Kidney epithelial cell (primary cell): ENCODE results near the gene LHPP. TPM values are rescaled to one million over a fixed set of nuclear protein-coding genes. Genes with fewer than 3 reads are reported as not detected.

Source experiments
- DNase-seq: peaks from one replicate; pipeline ENCODE4 v3.0.0-alpha.2; 2010; ENCODE audit warnings: low read depth
- H3K27me3 ChIP-seq: 2 replicates; pipeline ENCODE4 v1.6.0; 2011; ENCODE audit warnings: low read length; ENCODE audit not compliant: control insufficient read depth, insufficient read depth
- H3K36me3 ChIP-seq: 2 replicates; pipeline ENCODE4 v1.5.1; 2011; ENCODE audit warnings: low read length; ENCODE audit not compliant: control insufficient read depth, insufficient read depth
- H3K4me3 ChIP-seq: 2 replicates; pipeline ENCODE4 v1.5.1; 2011; ENCODE audit warnings: low read depth, mild to moderate bottlenecking, control low read depth, low read length
- total RNA-seq: library from RNA; depleted of rRNA; stranded (reverse); fragments of >200 nt; gene quantifications from 2 replicates; pipeline ENCODE4 v1.2.3, GENCODE V29; 2015
- TF ChIP-seq, protein P1 (sequence below): IDR thresholded peaks from 2 replicates; pipeline ENCODE4 v1.5.1; 2011; ENCODE audit warnings: mild to moderate bottlenecking, moderate library complexity, low read length, control low read depth, inconsistent platforms; ENCODE audit not compliant: insufficient read depth, poor library complexity, severe bottlenecking

LHPP gene
- total RNA-seq, 1 donor from 2014 or later: 6.3 TPM

DNA sequence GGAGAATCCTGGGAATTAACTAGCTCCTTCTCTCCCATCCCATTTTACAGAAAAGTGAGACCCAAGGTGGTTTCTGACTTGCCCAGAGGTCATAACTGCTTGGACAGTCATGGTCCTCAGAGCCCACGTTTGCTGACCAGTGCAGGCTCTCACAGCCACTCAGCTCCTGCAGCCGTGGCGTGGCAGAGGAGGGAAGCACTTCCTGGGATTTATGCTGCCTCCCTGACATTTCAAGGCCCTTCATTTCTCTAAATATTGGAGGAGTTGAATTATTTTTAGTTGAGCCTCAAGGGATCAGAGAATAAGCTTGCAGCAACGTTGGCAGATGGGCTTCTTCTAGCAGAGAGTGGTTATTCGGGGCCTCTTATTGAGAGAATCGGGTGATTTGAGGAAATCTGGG is 77.1 kb downstream of the LHPP start:
- no peak for DNase-seq
- no peaks in the 10 kb centered on the region for H3K36me3 ChIP-seq
- TF ChIP-seq, protein P1, sequence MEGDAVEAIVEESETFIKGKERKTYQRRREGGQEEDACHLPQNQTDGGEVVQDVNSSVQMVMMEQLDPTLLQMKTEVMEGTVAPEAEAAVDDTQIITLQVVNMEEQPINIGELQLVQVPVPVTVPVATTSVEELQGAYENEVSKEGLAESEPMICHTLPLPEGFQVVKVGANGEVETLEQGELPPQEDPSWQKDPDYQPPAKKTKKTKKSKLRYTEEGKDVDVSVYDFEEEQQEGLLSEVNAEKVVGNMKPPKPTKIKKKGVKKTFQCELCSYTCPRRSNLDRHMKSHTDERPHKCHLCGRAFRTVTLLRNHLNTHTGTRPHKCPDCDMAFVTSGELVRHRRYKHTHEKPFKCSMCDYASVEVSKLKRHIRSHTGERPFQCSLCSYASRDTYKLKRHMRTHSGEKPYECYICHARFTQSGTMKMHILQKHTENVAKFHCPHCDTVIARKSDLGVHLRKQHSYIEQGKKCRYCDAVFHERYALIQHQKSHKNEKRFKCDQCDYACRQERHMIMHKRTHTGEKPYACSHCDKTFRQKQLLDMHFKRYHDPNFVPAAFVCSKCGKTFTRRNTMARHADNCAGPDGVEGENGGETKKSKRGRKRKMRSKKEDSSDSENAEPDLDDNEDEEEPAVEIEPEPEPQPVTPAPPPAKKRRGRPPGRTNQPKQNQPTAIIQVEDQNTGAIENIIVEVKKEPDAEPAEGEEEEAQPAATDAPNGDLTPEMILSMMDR: no peak
- peaks cover 5% of the 10 kb centered on the region for H3K27me3 ChIP-seq
- no peak overlapping the region for H3K4me3 ChIP-seq

DNA sequence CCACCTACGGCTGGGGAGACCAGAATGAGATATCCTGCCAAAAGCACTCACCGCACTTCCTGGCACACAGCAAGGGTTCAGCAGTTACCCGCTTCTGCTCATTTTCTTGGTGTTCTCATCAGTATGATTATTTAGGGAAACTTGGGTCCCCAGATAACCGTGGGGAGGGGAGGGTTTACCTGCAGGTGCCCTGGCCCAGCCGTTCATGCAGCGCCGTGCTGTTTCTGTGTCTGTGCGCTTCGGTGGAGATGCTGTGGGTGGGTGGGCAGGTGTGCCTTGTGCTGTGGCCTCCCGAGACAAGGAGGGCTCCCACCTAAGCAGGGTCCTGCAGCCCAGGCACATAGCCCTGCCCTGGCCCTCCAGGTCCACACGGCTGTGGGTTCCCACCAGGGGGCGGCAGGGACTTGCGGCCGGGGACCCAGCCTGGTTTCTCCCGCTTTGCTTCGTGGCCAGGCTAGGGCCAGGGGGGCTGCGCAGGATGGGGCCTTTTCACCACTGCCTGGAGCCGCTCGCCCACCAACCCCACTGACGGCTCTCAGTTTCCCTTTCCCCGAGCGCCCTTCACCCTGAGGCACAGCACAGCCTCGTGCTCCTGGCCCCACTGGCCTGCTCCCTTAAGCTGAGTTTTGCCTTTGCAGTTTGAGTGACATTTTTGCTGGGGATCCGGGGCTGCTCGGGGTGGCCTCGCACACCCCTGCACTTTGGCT is 78.5 kb downstream of the LHPP start:
- Histone ChIP-seq H3K27me3 (peaks cover 5% of the 10 kb centered on the region), H3K4me3 (no peak overlapping the region), H3K36me3 (no peaks in the 10 kb centered on the region)
- DNase-seq: no peak
- TF ChIP-seq, protein P1: peak; percentile 86

DNA sequence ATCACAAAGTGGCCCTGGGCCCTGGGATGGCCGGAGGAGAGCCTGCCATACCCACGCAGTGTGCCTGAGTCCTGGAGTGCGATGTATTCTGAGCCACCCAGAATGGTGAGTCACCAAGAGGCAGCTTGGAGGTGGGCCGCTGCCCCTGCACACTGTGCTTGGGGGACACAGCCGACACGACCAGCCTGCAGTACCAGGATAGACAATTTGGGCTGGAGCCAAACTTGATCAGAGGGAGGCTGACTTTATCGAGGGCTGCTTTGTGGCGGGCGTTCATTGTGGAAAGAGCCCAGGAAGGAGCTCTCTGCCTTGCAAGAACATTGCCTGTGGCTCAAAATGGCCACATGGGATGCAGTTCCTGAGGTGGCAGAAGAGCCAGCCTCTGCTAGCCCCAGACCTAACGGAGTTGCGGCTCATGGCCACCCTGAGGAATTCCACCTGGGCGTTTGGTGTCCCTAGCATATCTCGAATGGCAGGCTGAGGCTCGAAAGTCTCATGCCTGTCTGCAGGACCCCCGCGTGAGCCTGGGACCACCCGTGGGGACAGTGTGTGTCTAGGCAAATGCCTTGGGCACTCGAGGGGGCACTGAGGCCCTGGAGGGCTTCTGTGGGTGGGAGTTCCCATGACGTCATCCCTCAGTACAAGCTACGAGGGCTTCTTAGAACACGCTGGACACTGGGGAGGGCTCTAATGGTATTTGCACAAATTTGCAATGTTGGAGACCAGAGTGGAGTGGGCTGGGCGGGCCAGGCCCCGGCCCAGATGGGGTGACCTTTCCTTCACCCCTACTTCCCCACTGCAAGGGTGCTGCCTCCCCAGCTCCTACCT is 79.7 kb downstream of the LHPP start:
- peaks cover 5% of the 10 kb centered on the region for H3K27me3 ChIP-seq
- no peak overlapping the region for H3K4me3 ChIP-seq
- DNase-seq: no peak
- H3K36me3 ChIP-seq: no peaks in the 10 kb centered on the region
- TF ChIP-seq, protein P1: no peak

DNA sequence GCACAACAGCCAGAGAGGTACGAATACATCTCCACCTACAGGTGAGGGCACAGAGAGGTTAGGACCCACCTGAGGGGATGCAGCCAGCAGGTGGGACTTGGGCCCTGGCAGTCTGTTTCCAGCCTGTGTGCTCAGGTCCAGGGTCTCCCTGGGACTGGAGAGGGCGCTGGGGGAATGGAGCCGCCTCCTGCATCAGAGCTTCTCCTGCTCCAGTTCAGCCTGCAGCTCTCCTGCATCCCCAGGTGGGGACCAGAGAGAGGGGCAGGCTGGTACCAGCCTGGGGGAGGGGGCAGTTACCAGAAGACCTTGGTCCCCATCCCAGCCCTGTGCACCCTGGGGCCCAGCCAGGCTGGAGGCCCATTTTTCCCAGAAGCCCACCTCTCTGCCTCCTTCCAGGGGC is 80.7 kb downstream of the LHPP start:
- TF ChIP-seq, protein P1: no peak
- no peak for DNase-seq
- no peaks in the 10 kb centered on the region for H3K36me3 ChIP-seq
- H3K4me3 ChIP-seq: no peak overlapping the region
- H3K27me3 ChIP-seq: peaks cover 5% of the 10 kb centered on the region

DNA sequence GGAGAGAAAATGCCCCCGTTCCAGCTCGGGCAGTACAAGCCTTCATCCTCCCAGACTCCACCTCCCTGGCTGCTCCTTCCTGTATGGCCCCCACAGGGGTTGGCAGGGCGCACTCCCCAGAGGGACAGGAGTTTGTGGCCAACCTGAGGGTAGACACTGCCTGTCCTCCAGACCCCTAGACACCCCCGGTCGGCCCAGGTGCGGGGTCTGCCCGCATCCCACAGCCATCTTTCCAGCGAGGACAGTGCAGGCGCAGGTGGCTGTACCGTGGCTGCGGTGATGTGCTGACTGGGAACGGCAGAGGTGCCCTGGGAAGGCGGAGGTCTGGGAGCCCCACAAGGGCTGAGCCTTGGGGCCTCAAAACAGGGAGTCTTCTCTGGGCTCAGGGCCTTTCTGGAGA is 81.5 kb downstream of the LHPP start:
- DNase-seq: no peak
- peaks cover 5% of the 10 kb centered on the region for H3K27me3 ChIP-seq
- no peak overlapping the region for H3K4me3 ChIP-seq
- H3K36me3 ChIP-seq: no peaks in the 10 kb centered on the region
- TF ChIP-seq, protein P1: no peak
